ENCODE data around the gene TAGLN3. TPM values are rescaled to one million over a fixed set of nuclear protein-coding genes. Genes with fewer than 3 reads are reported as not detected.

The TAGLN3 gene
- total RNA-seq, 1 donor from 2014 or later = not detected

GRCh38 chr3:111971533-111972130 is 27.1 kb upstream of the TAGLN3 start:
- intact Hi-C loops (cut with DNase I) = no loop called here
- peak; percentile 90 for ATAC-seq (ENCODE audit: poor library complexity)
- peak; percentile 57 for DNase-seq

- intact Hi-C loops (cut with DNase I) = no loop called here
- DNase-seq (no peak), ATAC-seq (ENCODE audit: poor library complexity) (no peak)
These were observed 25.8 kb upstream of the TAGLN3 start for GRCh38 chr3:111972891-111973290.

- intact Hi-C loops (cut with DNase I) = no loop called here
- DNase-seq = no peak
- ATAC-seq (ENCODE audit: poor library complexity) = no peak
These were observed 23.6 kb upstream of the TAGLN3 start for GRCh38 chr3:111975131-111975530.

- ATAC-seq (ENCODE audit: poor library complexity) (no peak), DNase-seq (no peak)
- intact Hi-C loops (cut with DNase I) = no loop called here
These were observed 22.5 kb upstream of the TAGLN3 start for GRCh38 chr3:111976254-111976653.

- peak; percentile 99 for DNase-seq
- peak; percentile 98 for ATAC-seq (ENCODE audit: poor library complexity)
- intact Hi-C loops (cut with DNase I) = no loop called here
These were observed 19.9 kb upstream of the TAGLN3 start, which contains the start of gene ABHD10 for GRCh38 chr3:111978583-111979433. TSS of gene ABHD10 (plus strand) at chr3:111979026. CDS start at chr3:111979062, 36 bp downstream.

GRCh38 chr3:111979434-111980038 is 19.2 kb upstream of the TAGLN3 start:
- intact Hi-C loops (cut with DNase I) = no loop called here
- ATAC-seq (ENCODE audit: poor library complexity) (peak; percentile 21), DNase-seq (no peak)

GRCh38 chr3:111980716-111981456 is 17.8 kb upstream of the TAGLN3 start:
- no peak for DNase-seq
- intact Hi-C loops (cut with DNase I) = no loop called here
- ATAC-seq (ENCODE audit: poor library complexity) = no peak

GRCh38 chr3:111981457-111981763 is 17.3 kb upstream of the TAGLN3 start:
- intact Hi-C loops (cut with DNase I) = no loop called here
- ATAC-seq (ENCODE audit: poor library complexity) (no peak), DNase-seq (no peak)

- no peak for DNase-seq
- ATAC-seq (ENCODE audit: poor library complexity) = no peak
- intact Hi-C loops (cut with DNase I) = no loop called here
These were observed 14.0 kb upstream of the TAGLN3 start for GRCh38 chr3:111984636-111985298.

- ATAC-seq (ENCODE audit: poor library complexity) (no peak), DNase-seq (no peak)
- intact Hi-C loops (cut with DNase I) = no loop called here
These were observed 11.9 kb upstream of the TAGLN3 start for GRCh38 chr3:111986800-111987199.

GRCh38 chr3:111989061-111989678 is 9.6 kb upstream of the TAGLN3 start:
- DNase-seq (no peak), ATAC-seq (ENCODE audit: poor library complexity) (peak; percentile 86)
- intact Hi-C loops (cut with DNase I) = loop anchor here (2.0 kb wide), 1 partner anchor 54 kb away; no protein-coding TSS in a partner anchor

- ATAC-seq (ENCODE audit: poor library complexity) = no peak
- intact Hi-C loops (cut with DNase I) = no loop called here
These were observed 5.7 kb upstream of the TAGLN3 start for GRCh38 chr3:111993038-111993437.

GRCh38 chr3:111999484-112000324 is 982 bp downstream of the TAGLN3 start:
- ATAC-seq (ENCODE audit: poor library complexity) (no peak), DNase-seq (no peak)
- intact Hi-C loops (cut with DNase I) = no loop called here

More at GRCh38 chr3:111993038-111993437, 5.7 kb upstream of the TAGLN3 start:
- DNase-seq = no peak

- intact Hi-C loops (cut with DNase I) = no loop called here
- ATAC-seq (ENCODE audit: poor library complexity) = no peak
- DNase-seq = no peak
These were observed 1.6 kb downstream of the TAGLN3 start for GRCh38 chr3:112000367-112000771.

GRCh38 chr3:112000966-112001365 is 2.2 kb downstream of the TAGLN3 start:
- intact Hi-C loops (cut with DNase I) = no loop called here
- DNase-seq (no peak), ATAC-seq (ENCODE audit: poor library complexity) (no peak)

- DNase-seq (no peak), ATAC-seq (ENCODE audit: poor library complexity) (no peak)
- intact Hi-C loops (cut with DNase I) = no loop called here
These were observed 2.8 kb downstream of the TAGLN3 start for GRCh38 chr3:112001526-112001925.

Measured in Right ventricle myocardium superior (tissue), 1 donor.